ENCODE data around the gene PCDHGB5.

The PCDHGB5 gene

GRCh38 chr5:141439411-141440141 is 41.8 kb downstream of the PCDHGB5 start:
- Histone ChIP-seq H3K27me3 (ENCODE audit: control insufficient read depth, insufficient read depth, low read length) (no peaks in the 10 kb centered on the region), H3K4me1 (ENCODE audit: control insufficient read depth, insufficient read depth, low read length) (no peaks in the 10 kb centered on the region), H3K9me3 (replicated peaks; ENCODE audit: low read length) (peaks cover 5% of the 10 kb centered on the region), H3K9ac (ENCODE audit: low read depth, low read length) (no peak overlapping the region), H3K4me2 (ENCODE audit: low read length) (no peak overlapping the region), H3K36me3 (ENCODE audit: insufficient read depth, low read length) (no peaks in the 10 kb centered on the region), H3K4me3 (ENCODE audit: low read length) (no peak overlapping the region)

GRCh38 chr5:141440341-141440740 is 42.6 kb downstream of the PCDHGB5 start:
- H3K4me1 ChIP-seq (ENCODE audit: control insufficient read depth, insufficient read depth, low read length) = no peaks in the 10 kb centered on the region
- no peaks in the 10 kb centered on the region for H3K36me3 ChIP-seq (ENCODE audit: insufficient read depth, low read length)
- no peaks in the 10 kb centered on the region for H3K27me3 ChIP-seq (ENCODE audit: control insufficient read depth, insufficient read depth, low read length)
- no peak overlapping the region for H3K4me3 ChIP-seq (ENCODE audit: low read length)
- no peak overlapping the region for H3K4me2 ChIP-seq (ENCODE audit: low read length)
- H3K9ac ChIP-seq (ENCODE audit: low read depth, low read length) = no peak overlapping the region
- peaks cover 5% of the 10 kb centered on the region for H3K9me3 ChIP-seq (replicated peaks; ENCODE audit: low read length)

DNA sequence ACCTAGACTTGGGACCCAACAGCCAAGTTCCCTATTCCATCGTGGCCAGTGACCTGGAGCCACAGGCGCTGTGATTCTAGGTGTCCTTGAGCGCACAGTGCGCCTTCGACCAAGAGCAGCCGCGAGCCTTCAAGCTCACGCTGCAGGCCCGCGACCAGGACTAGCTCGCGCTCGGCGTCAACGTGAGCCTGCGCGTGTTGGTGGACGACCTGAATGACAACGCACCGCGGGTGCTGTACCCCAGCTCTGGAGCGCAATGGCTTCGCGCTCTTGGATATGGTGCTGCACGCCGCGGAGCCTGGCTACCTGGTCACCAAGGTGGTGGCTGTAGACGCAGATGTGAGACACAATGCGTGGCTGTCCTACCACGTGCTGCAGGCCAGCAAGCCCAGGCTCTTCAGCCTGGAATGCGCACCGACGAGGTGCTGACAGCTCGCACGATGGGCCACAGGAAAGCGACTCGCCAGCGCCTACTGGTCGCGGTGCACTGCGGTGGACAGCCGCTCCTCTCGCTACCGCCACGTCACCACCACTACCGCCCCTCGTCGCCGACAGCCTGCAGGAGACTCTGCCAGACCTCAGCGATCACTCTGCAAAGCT is 43.9 kb downstream of the PCDHGB5 start:
- Histone ChIP-seq H3K27me3 (ENCODE audit: control insufficient read depth, insufficient read depth, low read length) (no peaks in the 10 kb centered on the region), H3K9ac (ENCODE audit: low read depth, low read length) (no peak overlapping the region)

More for the DNA sequence above, 43.9 kb downstream of the PCDHGB5 start:
- H3K36me3 ChIP-seq (ENCODE audit: insufficient read depth, low read length) = no peaks in the 10 kb centered on the region
- H3K4me1 ChIP-seq (ENCODE audit: control insufficient read depth, insufficient read depth, low read length) = no peaks in the 10 kb centered on the region
- H3K4me3 ChIP-seq (ENCODE audit: low read length) = no peak overlapping the region
- peaks cover 5% of the 10 kb centered on the region for H3K9me3 ChIP-seq (replicated peaks; ENCODE audit: low read length)
- H3K4me2 ChIP-seq (ENCODE audit: low read length) = no peak overlapping the region

Measured in skeletal muscle satellite cell (primary cell).